DMS153 (cell line): ENCODE results near the gene LRRFIP1.
"Not testable (repeated sequence)": the region's sequence is repeated elsewhere in the genome, so short reads cannot be mapped to it uniquely, and the experiment has no call there.

Experiments
- DNase-seq: peaks from one replicate; lab custom pipeline; 2025; lab: John Stamatoyannopoulos, UW

The LRRFIP1 gene

DNA sequence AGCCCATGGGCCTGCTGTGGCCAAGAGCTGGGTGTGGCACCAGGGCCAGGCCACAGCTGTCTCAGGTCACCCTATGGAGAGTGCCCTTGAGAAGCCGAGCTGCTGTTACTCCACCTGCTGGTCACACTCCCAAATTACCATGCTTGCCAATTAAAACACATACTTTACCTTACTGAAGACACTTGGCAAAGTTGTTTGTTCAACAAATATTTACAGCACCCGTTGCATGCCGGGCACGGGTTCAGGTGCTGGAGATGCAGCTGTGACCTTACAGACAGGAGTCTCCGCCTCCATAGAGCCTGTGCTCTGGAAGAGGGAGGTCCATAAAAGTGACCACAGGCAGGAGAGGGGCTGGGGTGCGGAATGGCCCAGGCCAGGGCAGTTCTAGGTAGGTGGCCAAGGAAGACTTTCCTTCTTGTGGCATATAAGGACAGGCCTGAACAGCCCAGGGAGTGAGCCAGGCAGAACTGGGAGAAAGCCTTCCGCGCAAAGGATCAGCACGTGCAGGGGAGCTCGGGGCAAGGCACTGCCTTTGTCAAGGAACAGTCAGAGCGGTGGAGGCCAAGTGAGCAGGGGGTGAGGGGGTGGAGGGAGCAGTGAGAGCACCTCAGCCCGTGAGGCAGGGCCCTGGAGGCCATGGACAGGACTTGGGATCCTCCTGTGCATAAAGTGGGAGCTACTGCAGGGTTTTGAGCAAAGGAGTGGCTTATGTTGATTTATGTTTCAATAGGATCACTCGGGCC is 147.6 kb downstream of the LRRFIP1 start:
- DNase-seq: peak; percentile 43

GRCh38 chr2:237779521-237779920 is 152.1 kb downstream of the LRRFIP1 start:
- DNase-seq: no peak

DNA sequence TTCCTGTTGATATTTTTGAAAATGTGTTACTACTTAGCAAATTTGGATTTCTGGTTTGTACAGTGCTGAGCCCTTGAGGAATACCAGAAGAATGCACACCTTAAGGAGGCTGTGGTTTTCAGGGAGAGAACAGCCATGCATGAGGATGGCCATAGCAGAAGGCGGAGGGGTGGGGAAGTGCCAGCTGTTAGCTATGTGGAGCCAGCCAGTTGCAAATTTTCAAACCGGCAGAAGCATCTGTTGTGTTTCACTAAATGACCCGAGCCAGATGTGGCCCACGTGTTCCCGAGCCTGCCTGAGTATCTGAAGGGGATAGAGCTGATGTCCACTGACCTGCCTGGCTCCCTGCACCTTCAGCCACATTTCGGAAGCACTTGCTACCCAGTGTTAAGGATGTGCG is 154.8 kb downstream of the LRRFIP1 start:
- DNase-seq: no peak

DNA sequence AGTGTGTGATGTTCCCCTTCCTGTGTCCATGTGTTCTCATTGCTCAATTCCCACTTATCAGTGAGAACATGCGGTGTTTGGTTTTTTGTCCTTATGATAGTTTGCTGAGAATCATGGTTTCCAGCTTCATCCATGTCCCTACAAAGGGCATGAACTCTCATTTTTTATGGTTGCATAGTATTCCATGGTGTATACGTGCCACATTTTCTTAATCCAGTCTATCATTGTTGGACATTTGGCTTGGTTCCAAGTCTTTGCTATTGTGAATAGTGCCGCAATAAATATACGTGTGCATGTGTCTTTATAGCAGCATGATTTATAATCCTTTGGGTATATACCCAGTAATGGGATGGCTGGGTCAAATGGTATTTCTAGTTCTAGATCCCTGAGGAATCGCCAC is 156.3 kb downstream of the LRRFIP1 start:
- not testable (repeated sequence) for DNase-seq

- DNase-seq: no peak
These were observed 159.5 kb downstream of the LRRFIP1 start for GRCh38 chr2:237786936-237787335.

GRCh38 chr2:237790353-237790752 is 163.0 kb downstream of the LRRFIP1 start:
- no peak for DNase-seq

GRCh38 chr2:237791977-237792727 is 164.8 kb downstream of the LRRFIP1 start:
- DNase-seq: no peak

- no peak for DNase-seq
These were observed 169.9 kb downstream of the LRRFIP1 start for GRCh38 chr2:237797253-237797652.

GRCh38 chr2:237798236-237799059 is 171.1 kb downstream of the LRRFIP1 start, which contains the start of gene RBM44:
Gene RBM44 (plus strand): TSS chr2:237798779. CDS start chr2:237813610, 14,831 bp downstream.
- no peak for DNase-seq

DNA sequence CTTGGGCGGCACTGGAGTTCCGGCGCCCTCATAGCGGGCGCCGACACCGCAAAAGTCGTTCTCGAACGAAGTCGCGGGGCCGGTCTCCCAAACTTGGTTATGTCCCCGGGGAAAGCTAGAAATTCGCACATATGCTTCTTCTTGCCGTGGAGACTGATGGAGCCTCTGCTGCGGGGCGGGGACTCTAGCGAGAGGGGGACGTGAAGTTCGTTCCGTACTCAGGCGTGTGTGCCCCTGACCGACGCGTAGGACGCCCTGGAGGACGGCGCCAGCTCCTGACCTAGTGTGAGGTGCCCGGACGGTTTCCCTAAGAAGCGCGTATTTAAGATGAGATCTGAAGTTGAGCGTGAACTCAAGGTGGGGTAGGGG is 171.7 kb downstream of the LRRFIP1 start:
- DNase-seq: no peak

DNA sequence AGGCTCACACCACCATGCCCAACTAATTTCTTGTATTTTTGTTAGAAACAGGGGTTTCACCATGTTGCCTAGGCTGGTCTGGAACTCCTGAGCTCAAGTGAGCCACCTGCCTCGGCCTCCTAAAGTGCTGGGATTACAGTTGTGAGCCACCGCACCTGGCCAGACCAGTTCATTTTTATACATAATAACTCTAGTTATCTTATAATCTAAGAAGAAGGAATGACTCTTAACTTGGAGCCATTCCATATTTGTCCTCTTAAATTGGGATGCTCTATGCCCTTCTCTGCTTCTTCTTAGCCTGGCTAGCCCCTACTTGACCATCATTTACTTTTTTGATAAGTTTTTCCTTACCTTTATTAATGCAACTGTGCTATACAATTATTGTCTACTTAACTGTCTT is 174.1 kb downstream of the LRRFIP1 start:
- no peak for DNase-seq

DNA sequence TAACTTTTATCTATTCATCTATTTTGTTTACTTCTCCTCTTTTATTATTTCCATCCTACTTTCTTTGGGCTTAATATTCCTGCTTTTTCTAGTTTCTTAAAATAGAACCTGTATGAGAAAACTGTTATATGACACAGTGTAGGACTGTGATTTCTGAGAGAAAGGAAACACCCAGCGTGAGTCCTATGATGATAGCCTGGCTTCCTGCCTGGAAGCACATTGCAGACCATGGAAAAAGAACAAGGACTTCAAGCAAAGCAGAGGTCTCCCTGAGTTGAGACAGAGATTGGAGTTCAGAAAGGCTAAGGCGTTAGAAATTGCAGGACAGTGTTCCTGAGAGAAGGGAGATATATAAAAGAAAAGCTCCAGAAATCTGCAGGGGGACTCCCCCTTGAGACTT is 178.9 kb downstream of the LRRFIP1 start:
- no peak for DNase-seq

DNA sequence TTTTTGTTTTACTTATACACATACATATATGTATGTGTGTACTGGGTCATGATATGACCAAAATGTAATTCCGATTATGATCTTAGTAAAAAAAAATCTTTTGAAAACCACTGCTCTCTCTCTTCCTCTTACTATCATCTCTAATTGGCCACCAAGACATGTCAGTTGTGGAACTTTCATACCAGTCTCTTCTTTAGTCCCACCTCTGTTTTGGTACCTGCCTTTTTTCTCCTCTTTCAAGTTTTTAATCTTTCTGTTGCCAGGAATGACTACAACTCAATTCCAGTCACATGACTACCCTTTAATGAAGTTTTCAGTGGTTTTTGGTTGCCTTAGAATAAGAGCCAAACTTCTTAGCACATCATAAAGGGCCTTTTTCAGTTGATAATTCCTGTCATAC is 188.2 kb downstream of the LRRFIP1 start:
- DNase-seq: no peak

GRCh38 chr2:237816531-237816930 is 189.1 kb downstream of the LRRFIP1 start:
- no peak for DNase-seq

DNA sequence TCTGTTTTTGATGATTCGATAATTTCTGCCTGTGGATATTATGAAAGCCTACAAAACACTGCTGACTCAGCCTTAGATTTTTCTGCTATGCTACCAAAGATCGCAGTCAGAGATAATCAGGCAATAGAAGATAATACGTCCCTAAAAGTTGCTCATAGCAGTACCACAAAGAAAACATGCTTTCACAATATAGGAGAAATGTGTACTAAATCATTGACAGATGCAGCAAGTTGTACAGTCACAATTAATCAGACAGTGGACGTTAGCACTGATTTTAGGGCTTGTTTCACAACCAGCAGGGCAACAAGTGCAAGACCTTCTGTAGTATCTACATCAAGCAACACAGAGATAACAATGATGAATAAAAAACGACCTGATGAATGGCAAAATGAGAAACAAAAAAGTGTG is 190.7 kb downstream of the LRRFIP1 start:
- no peak for DNase-seq

DNA sequence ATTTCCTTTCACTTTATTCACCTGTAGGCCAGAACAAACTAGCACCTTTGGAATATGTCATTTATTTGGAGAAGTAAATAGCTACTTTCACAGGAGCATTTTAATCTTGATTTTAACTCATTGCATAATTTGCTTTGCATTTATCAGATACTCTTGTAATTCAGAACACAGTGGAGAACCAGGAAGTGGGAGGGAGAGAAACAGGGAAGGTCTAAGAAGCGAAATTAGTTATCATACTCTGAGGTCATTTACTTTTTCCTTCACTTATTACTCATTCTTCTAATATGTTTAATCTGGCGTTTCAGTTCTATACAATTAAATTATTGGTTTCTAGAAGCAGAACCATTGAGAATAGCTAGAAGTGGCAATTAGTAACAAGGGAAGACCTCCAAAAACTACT is 191.8 kb downstream of the LRRFIP1 start:
- no peak for DNase-seq

DNA sequence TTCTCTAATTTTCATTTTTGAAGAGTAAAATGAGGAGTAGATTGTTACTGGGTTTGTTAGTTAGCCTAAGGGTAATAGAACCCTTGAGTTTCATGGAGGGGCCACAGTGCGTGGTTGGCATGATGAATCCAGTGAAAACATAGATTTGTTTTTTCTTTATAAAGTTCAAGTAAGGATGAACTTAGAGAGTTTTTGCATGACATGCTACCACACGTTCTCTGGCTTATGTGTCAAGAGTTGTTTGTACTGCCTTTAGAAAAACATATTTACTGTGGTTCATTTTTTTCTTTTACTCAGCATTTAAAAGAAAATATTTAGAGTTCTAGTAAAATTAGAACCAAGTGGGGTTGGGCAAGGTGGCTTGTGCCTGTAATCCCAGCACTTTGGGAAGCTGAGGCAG is 193.0 kb downstream of the LRRFIP1 start:
- no peak for DNase-seq

DNA sequence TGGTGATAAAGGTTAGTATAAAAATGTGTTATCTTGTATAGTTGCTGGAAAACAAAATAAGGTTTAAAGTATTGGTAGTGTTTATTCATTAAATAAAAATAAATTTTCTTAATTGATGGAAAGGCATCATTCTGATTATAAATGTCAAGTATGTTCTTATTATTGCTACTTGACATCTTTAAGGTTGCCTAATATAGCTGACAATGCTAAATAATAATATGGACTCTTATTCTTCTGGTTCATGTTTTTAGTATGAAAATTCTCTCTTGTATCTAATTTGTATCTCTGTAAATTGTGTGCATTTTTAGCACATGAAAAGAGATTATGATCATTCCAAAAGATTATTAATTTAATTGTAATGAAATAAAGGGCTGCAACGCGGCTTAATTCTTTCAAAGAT is 196.2 kb downstream of the LRRFIP1 start:
- no peak for DNase-seq

DNA sequence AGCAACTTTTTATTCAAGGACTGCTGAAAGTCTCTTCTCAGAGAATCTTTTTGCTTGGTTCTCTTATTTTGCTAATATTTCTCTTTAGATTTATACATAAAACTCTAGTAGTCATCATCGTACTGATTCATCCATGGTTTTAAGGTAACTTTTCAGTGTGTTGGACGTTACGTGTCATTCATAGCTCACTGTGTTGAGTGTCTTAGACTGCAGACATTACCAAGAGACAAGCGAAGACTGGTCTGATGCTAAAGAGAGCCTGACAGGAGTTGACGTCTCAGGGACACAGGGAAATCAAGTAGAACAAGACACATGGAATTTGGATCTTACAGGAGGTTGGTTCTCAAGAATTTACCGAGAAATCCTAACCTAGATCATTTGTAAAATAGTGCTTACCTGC is 196.7 kb downstream of the LRRFIP1 start:
- DNase-seq: no peak

- no peak for DNase-seq
These were observed 200.1 kb downstream of the LRRFIP1 start for GRCh38 chr2:237827421-237827987.
